SU-DHL-6 (cell line): ENCODE results near the gene GPNMB.

Experiments used
- EZH2phosphoT487 ChIP-seq: fragments of 200-600 bp; sonication (generic), shearing (Covaris generic); conservative IDR thresholded peaks from 2 replicates; pipeline ENCODE4 v1.6.1; 2018; ENCODE audit warnings: mild to moderate bottlenecking, antibody characterized with exemption, low read length, moderate library complexity, mixed read lengths
- TF ChIP-seq, protein P1 (sequence below): fragments of 200-600 bp; sonication (generic); IDR thresholded peaks from one replicate; pipeline ENCODE4 v1.5.1; 2017; ENCODE audit warnings: antibody characterized with exemption, mild to moderate bottlenecking, low read length, moderate library complexity; ENCODE audit not compliant: insufficient read depth, poor library complexity, severe bottlenecking

- TF ChIP-seq, protein P1, sequence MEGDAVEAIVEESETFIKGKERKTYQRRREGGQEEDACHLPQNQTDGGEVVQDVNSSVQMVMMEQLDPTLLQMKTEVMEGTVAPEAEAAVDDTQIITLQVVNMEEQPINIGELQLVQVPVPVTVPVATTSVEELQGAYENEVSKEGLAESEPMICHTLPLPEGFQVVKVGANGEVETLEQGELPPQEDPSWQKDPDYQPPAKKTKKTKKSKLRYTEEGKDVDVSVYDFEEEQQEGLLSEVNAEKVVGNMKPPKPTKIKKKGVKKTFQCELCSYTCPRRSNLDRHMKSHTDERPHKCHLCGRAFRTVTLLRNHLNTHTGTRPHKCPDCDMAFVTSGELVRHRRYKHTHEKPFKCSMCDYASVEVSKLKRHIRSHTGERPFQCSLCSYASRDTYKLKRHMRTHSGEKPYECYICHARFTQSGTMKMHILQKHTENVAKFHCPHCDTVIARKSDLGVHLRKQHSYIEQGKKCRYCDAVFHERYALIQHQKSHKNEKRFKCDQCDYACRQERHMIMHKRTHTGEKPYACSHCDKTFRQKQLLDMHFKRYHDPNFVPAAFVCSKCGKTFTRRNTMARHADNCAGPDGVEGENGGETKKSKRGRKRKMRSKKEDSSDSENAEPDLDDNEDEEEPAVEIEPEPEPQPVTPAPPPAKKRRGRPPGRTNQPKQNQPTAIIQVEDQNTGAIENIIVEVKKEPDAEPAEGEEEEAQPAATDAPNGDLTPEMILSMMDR, result no peak
- no peak for TF ChIP-seq EZH2phosphoT487
Observed at GRCh38 chr7:23204241-23204640, 42.3 kb upstream of the GPNMB start.
